Colonic mucosa (tissue), 4 donors: ENCODE data around the gene NEUROD4. TPM values are rescaled to one million over a fixed set of nuclear protein-coding genes. Genes with fewer than 3 reads are reported as not detected.

Experiments used
- DNase-seq: peaks from one replicate; pipeline ENCODE4 v3.0.0-alpha.2; 2020
- H3K27ac ChIP-seq: fragments of 200-600 bp; one replicate; pipeline ENCODE4 v1.8.0; 2021
- H3K27me3 ChIP-seq: fragments of 200-600 bp; one replicate; pipeline ENCODE4 v1.8.0; 2021
- H3K36me3 ChIP-seq: fragments of 200-600 bp; one replicate; pipeline ENCODE4 v1.8.0; 2021
- H3K4me1 ChIP-seq: fragments of 200-600 bp; one replicate; pipeline ENCODE4 v1.8.0; 2021; ENCODE audit warnings: mild to moderate bottlenecking
- H3K4me3 ChIP-seq: fragments of 200-600 bp; one replicate; pipeline ENCODE4 v1.8.0; 2021
- H3K9ac ChIP-seq, 2 donors: one replicate each; pipeline ENCODE4 v1.7.0; 2013; ENCODE audit warnings: control low read depth in 2 of 2, low read depth in 2 of 2, low read length in 2 of 2
- H3K9me3 ChIP-seq: fragments of 200-600 bp; one replicate; pipeline ENCODE4 v1.8.0; 2021
- CTCF ChIP-seq: fragments of 200-600 bp; IDR thresholded peaks from one replicate; pipeline ENCODE4 v1.8.0; 2022; ENCODE audit warnings: antibody characterized with exemption, mild to moderate bottlenecking
- intact Hi-C: fragments of 100-400 bp; cut with DNase I; formaldehyde crosslinking; loops from one replicate; pipeline ENCODE4 v1.14.1; 2022
- total RNA-seq, 2 donors: library from RNA; stranded (reverse); fragmentation: NEBNext Ultra II Directional in 1 of 2; extraction: Animal tissue kit (Norgen Biotek cat#: 25700) in 1 of 2; gene quantifications; one replicate each; pipeline ENCODE4 v1.2.1, GENCODE V29; 2021
- donor health status: healthy.
- donor health status: DM: no; HTN: no; CAD: no.
- donor health status: DM: no; HTN: no; CAD: no.

The NEUROD4 gene
- total RNA-seq, 2 donors from 2014 or later, result not detected

- Histone ChIP-seq H3K36me3 (no peaks in the 10 kb centered on the region), H3K27ac (no peak overlapping the region), H3K4me3 (no peak overlapping the region), H3K27me3 (no peaks in the 10 kb centered on the region), H3K4me1 (no peaks in the 10 kb centered on the region), H3K9ac (no peak overlapping the region), H3K9me3 (no peaks in the 10 kb centered on the region)
- TF ChIP-seq CTCF, result no peak
- intact Hi-C loops, result no loop called here
- DNase-seq, result no peak
These were observed 2.3 kb upstream of the NEUROD4 start for GRCh38 chr12:55017416-55017925.

GRCh38 chr12:55024575-55024974, 4.8 kb downstream of the NEUROD4 start:
- Histone ChIP-seq H3K9ac (no peak overlapping the region), H3K27me3 (no peaks in the 10 kb centered on the region), H3K4me1 (no peaks in the 10 kb centered on the region), H3K27ac (no peak overlapping the region), H3K36me3 (no peaks in the 10 kb centered on the region), H3K4me3 (no peak overlapping the region), H3K9me3 (no peaks in the 10 kb centered on the region)
- intact Hi-C loops, result no loop called here
- no peak for TF ChIP-seq CTCF
- no peak for DNase-seq

- H3K9ac ChIP-seq, result no peak overlapping the region
- TF ChIP-seq CTCF, result no peak
- intact Hi-C loops, result no loop called here
- no peaks in the 10 kb centered on the region for H3K4me1 ChIP-seq
- no peak overlapping the region for H3K27ac ChIP-seq
- no peaks in the 10 kb centered on the region for H3K27me3 ChIP-seq
- no peaks in the 10 kb centered on the region for H3K9me3 ChIP-seq
- H3K4me3 ChIP-seq, result no peak overlapping the region
- H3K36me3 ChIP-seq, result no peaks in the 10 kb centered on the region
- DNase-seq, result no peak
These were observed 5.7 kb downstream of the NEUROD4 start for GRCh38 chr12:55025508-55025907.

- no peaks in the 10 kb centered on the region for H3K9me3 ChIP-seq
- no peak overlapping the region for H3K4me3 ChIP-seq
- H3K27ac ChIP-seq, result no peak overlapping the region
- H3K4me1 ChIP-seq, result no peaks in the 10 kb centered on the region
- H3K36me3 ChIP-seq, result no peaks in the 10 kb centered on the region
- no peak overlapping the region for H3K9ac ChIP-seq
- TF ChIP-seq CTCF, result no peak
- no peaks in the 10 kb centered on the region for H3K27me3 ChIP-seq
- no peak for DNase-seq
- intact Hi-C loops, result no loop called here
These were observed 14.4 kb downstream of the NEUROD4 start for GRCh38 chr12:55034218-55034617.

- Histone ChIP-seq H3K4me1 (no peaks in the 10 kb centered on the region), H3K9ac (no peak overlapping the region), H3K27ac (no peak overlapping the region), H3K4me3 (no peak overlapping the region), H3K9me3 (no peaks in the 10 kb centered on the region), H3K27me3 (no peaks in the 10 kb centered on the region), H3K36me3 (no peaks in the 10 kb centered on the region)
- intact Hi-C loops, result no loop called here
- DNase-seq, result no peak
- no peak for TF ChIP-seq CTCF
These were observed 16.7 kb downstream of the NEUROD4 start for GRCh38 chr12:55036326-55037115.
